Transverse colon (tissue), 4 donors: ENCODE results near the gene CDIPT.

Source experiments
- POLR2A ChIP-seq: fragments of 450-650 bp; IDR thresholded peaks from one replicate; pipeline ENCODE4 v1.6.1; 2016; ENCODE audit warnings: antibody characterized with exemption, mild to moderate bottlenecking, moderate library complexity
- POLR2AphosphoS5 ChIP-seq, 3 donors: sonication (generic); formaldehyde crosslinking; IDR thresholded peaks; one replicate each; pipeline ENCODE4 v1.6.1; 2016; ENCODE audit warnings: antibody characterized with exemption in 3 of 3
- TF ChIP-seq, protein P1 (sequence below), 5 experiments: fragments of 200-600 bp in 3 of 5; fragments of 450-650 bp in 2 of 5; sonication (generic) in 3 of 5; IDR thresholded peaks; 1 replicate in 2 of 5; 2 replicates in 3 of 5; pipeline ENCODE4 v1.5.1; 2016 to 2017; ENCODE audit warnings: antibody characterized with exemption in 5 of 5, inconsistent platforms in 3 of 5, mild to moderate bottlenecking in 2 of 5, moderate library complexity in 1 of 5

- TF ChIP-seq POLR2AphosphoS5 (IDR thresholded peaks at IDR 0.05) (no peak), POLR2A (no peak)
- TF ChIP-seq, protein P1, sequence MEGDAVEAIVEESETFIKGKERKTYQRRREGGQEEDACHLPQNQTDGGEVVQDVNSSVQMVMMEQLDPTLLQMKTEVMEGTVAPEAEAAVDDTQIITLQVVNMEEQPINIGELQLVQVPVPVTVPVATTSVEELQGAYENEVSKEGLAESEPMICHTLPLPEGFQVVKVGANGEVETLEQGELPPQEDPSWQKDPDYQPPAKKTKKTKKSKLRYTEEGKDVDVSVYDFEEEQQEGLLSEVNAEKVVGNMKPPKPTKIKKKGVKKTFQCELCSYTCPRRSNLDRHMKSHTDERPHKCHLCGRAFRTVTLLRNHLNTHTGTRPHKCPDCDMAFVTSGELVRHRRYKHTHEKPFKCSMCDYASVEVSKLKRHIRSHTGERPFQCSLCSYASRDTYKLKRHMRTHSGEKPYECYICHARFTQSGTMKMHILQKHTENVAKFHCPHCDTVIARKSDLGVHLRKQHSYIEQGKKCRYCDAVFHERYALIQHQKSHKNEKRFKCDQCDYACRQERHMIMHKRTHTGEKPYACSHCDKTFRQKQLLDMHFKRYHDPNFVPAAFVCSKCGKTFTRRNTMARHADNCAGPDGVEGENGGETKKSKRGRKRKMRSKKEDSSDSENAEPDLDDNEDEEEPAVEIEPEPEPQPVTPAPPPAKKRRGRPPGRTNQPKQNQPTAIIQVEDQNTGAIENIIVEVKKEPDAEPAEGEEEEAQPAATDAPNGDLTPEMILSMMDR (IDR thresholded peaks at IDR 0.05) = no peak
Observed at GRCh38 chr16:29857133-29857760, 5.8 kb downstream of the CDIPT start.
